Measurements from ENCODE around the gene TMEM106A. TPM values are rescaled to one million over a fixed set of nuclear protein-coding genes. Genes with fewer than 3 reads are reported as not detected.
"Not testable (repeated sequence)": the region's sequence is repeated elsewhere in the genome, so short reads cannot be mapped to it uniquely, and the experiment has no call there.

TMEM106A gene
- total RNA-seq, 2 donors from 2014 or later: 11.9 to 17.0 TPM

DNA sequence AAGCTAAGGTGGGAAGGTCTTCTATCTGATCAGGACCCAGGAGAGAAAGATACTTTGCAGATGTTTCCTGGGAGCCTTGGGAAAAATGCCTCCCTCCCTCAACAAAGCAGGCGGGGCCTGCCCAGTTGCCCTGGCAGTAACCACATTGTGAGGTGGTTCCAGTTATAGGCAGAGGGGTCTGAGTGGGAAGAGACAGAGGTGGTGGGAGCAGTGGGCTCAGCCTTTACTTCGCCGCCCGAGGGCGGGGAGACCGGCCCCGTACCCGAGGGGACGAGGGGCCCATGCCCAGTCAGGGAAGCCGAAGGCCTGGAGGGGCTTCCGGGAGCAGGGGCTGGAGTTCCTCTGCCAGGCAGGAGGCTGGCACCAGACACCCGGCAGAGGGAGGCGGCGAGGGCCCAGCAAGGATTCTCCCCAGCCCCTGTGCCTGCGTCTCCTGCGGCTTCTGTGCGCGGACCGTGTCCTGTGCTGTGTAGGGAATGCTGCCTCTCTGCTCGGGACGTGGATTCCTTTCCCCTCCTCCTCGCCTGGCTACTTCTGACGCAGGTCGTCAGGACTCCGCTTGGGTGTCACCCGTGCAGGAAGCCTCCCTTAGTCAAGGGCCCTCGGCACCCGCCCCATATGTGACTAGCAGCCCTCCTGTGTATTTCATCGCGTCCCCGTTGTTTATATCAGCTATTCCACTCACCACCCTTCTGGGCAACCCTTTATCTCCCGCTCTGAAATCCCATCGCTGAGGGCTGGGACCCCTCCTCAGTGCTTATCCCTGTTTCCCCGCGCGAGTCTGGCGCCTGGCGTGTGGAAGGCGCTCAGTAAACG is 19.7 kb downstream of the TMEM106A start:
- peak in 1 of 2 donors; percentile 51 for DNase-seq (ENCODE audit: low spot score in 2 of 2)
- not testable (repeated sequence) for ATAC-seq, H3K27ac Mint-ChIP-seq, H3K36me3 Mint-ChIP-seq, H3K9me3 Mint-ChIP-seq

GRCh38 chr17:43232021-43232699 is 20.5 kb downstream of the TMEM106A start:
- H3K27ac Mint-ChIP-seq, ATAC-seq, H3K36me3 Mint-ChIP-seq, H3K9me3 Mint-ChIP-seq: not testable (repeated sequence)
- peak in 1 of 2 donors; percentile 54 for DNase-seq (ENCODE audit: low spot score in 2 of 2)

DNA sequence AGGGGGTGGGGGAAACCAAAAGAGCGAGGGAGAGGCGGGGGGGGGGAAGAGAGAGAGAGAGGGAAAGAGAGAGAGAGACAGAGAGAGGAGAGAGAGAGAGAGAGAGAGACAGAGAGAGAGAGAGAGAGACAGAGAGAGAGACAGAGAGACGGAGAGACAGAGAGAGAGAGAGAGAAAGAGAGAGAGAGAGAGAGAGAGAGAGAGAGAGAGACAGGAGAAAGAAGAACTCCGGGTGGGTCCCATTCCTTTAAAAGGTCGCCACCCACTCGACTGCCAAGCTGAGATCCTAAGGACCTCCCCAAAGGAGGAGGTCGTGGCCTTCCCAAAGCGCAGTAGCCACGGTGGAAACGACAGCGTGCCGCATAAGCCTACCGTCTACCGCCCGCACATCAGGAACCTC is 21.6 kb downstream of the TMEM106A start:
- ATAC-seq: peak in 1 of 2 donors; percentile 26
- not testable (repeated sequence) for DNase-seq (ENCODE audit: low spot score in 2 of 2); H3K9me3 Mint-ChIP-seq; H3K36me3 Mint-ChIP-seq
- H3K27ac Mint-ChIP-seq: peak overlapping the region; percentile 51 to 93

GRCh38 chr17:43233877-43234276 is 22.2 kb downstream of the TMEM106A start, which contains the start of gene RNU2-1:
RNU2-1 (minus strand) TSS chr17:43233977.
- not testable (repeated sequence) for H3K36me3 Mint-ChIP-seq; ATAC-seq; DNase-seq (ENCODE audit: low spot score in 2 of 2); H3K9me3 Mint-ChIP-seq
- H3K27ac Mint-ChIP-seq: peak within 1 kb of the TSS; percentile 51 to 93

GRCh38 chr17:43239597-43239996 is 27.9 kb downstream of the TMEM106A start:
- H3K9me3 Mint-ChIP-seq; DNase-seq (ENCODE audit: low spot score in 2 of 2); H3K36me3 Mint-ChIP-seq: not testable (repeated sequence)
- H3K27ac Mint-ChIP-seq: peak overlapping the region in 1 of 2 donors; percentile 77
- peak; percentile 69 to 71 for ATAC-seq

DNA sequence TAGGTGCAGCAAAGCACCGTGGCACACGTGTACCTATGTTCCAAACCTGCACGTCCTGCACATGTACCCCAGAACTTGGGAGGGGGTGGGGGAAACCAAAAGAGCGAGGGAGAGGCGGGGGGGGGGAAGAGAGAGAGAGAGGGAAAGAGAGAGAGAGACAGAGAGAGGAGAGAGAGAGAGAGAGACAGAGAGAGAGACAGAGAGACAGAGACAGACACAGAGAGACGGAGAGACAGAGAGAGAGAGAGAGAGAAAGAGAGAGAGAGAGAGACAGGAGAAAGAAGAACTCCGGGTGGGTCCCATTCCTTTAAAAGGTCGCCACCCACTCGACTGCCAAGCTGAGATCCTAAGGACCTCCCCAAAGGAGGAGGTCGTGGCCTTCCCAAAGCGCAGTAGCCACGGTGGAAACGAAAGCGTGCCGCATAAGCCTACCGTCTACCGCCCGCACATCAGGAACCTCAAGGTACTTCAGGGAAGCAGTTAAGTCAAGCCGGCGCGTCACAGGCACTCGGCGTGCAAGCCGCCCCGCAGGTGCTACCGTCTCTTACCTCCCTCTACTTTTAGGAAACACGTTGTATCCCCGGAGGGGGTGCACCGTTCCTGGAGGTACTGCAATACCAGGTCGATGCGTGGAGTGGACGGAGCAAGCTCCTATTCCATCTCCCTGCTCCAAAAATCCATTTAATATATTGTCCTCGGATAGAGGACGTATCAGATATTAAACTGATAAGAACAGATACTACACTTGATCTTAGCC is 29.1 kb downstream of the TMEM106A start:
- not testable (repeated sequence) for H3K27ac Mint-ChIP-seq; H3K9me3 Mint-ChIP-seq; DNase-seq (ENCODE audit: low spot score in 2 of 2); H3K36me3 Mint-ChIP-seq
- ATAC-seq: peak; percentile 69 to 70

- ATAC-seq, H3K36me3 Mint-ChIP-seq, H3K9me3 Mint-ChIP-seq, H3K27ac Mint-ChIP-seq: not testable (repeated sequence)
- DNase-seq (ENCODE audit: low spot score in 2 of 2): peak in 1 of 2 donors; percentile 75
These were observed 34.8 kb downstream of the TMEM106A start for GRCh38 chr17:43246456-43246855.

Other genes with a start within 250 kb of the TMEM106A start
- 10 to 100 TPM; 51.0 to 63.2 TPM for gene AARSD1, start 247.4 kb upstream of the TMEM106A start, total RNA-seq
- gene PTGES3L, start 231.8 kb upstream of the TMEM106A start, total RNA-seq: 1 to 10 TPM; 1.1 to 3.6 TPM
- gene RUNDC1, start 231.3 kb upstream of the TMEM106A start, total RNA-seq: 10 to 100 TPM; 10.7 to 15.2 TPM
- gene RPL27, start 213.5 kb upstream of the TMEM106A start, total RNA-seq: 1,000 to 10,000 TPM; 1,275 to 1,425 TPM
- 10 to 100 TPM; 33.3 to 62.3 TPM for gene IFI35, start 205.1 kb upstream of the TMEM106A start, total RNA-seq
- 10 to 100 TPM; 28.3 to 35.7 TPM for gene VAT1, start 189.5 kb upstream of the TMEM106A start, total RNA-seq
- gene RND2, start 186.6 kb upstream of the TMEM106A start, total RNA-seq: not detected
- 100 to 1,000 TPM in 1 of 2 donors, 10 to 100 TPM in 1; 74.0 to 126 TPM for gene BRCA1, start 86.5 kb upstream of the TMEM106A start, total RNA-seq
- gene NBR1, start 40.7 kb upstream of the TMEM106A start, total RNA-seq: 10 to 100 TPM; 56.7 to 89.2 TPM
- under 1 TPM in 1 of 2 donors, not detected in 1; 0.48 TPM for gene CCDC200, start 16.7 kb downstream of the TMEM106A start, total RNA-seq
- 1,000 to 10,000 TPM; 5,470 to 5,569 TPM for gene RNU2-1, start 22.1 kb downstream of the TMEM106A start, total RNA-seq
- gene ARL4D, start 187.1 kb downstream of the TMEM106A start, total RNA-seq: 1 to 10 TPM; 2.1 to 3.6 TPM

Measured in activated naive CD4-positive, alpha-beta T cell treated with anti-CD3 and anti-CD28 coated beads, Interleukin-2, amount 50 U/mL, for 72 hours (primary cell).